ENCODE measurements around the gene THRAP3. TPM values are rescaled to one million over a fixed set of nuclear protein-coding genes. Genes with fewer than 3 reads are reported as not detected.

The THRAP3 gene
- total RNA-seq, 1 experiment from 2014 or later = 97.5 TPM

- H3K9me3 Mint-ChIP-seq (ENCODE audit: low read depth, unreplicated experiment) = no peaks in the 10 kb centered on the region
- no peak overlapping the region for H3K27ac Mint-ChIP-seq (ENCODE audit: unreplicated experiment)
- no peaks in the 10 kb centered on the region for H3K4me1 Mint-ChIP-seq (ENCODE audit: low read depth, unreplicated experiment)
- intact Hi-C loops (cut with micrococcal nuclease; ENCODE audit: unreplicated experiment) = no loop called here
- H3K27me3 Mint-ChIP-seq (ENCODE audit: unreplicated experiment) = no peaks in the 10 kb centered on the region
- peaks cover 17% of the 10 kb centered on the region for H3K36me3 Mint-ChIP-seq (ENCODE audit: insufficient read depth, unreplicated experiment)
- no peak for DNase-seq
- CTCF ChIA-PET = no interaction called here
- no peak overlapping the region for H3K4me3 Mint-ChIP-seq (ENCODE audit: low read depth, unreplicated experiment)
- no TSS peak for BruUV-seq (replicated peaks)
- no peak for TF ChIP-seq CTCF (IDR thresholded peaks at IDR 0.05; ENCODE audit: unreplicated experiment)
These were observed 55.0 kb downstream of the THRAP3 start for GRCh38 chr1:36279110-36279788.

DNA sequence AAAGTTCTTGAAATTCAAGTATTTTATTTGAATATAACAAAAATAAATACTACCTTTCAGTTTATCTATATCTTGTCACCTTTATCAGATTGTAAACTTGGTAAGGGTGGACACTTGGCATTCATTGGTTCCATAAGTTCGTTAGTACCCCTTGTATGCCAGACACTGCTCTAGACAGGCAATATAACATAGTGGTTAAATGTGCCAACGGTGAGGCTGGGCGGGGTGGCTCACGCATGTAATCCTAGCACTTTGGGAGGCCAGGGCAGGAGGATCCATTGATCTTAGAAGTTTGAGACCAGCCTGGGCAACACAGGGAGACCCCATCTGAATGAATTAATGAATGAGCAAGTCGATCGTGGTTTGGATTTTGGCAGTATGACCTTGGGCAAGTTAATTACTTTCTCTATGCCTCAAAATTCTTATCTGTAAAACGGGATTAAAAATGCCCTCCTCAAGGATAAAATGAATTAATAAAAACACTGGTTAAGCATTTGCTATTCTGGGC lies 55.6 kb downstream of the THRAP3 start:
- no peak overlapping the region for H3K27ac Mint-ChIP-seq (ENCODE audit: unreplicated experiment)
- H3K27me3 Mint-ChIP-seq (ENCODE audit: unreplicated experiment) = no peaks in the 10 kb centered on the region
- TF ChIP-seq CTCF (IDR thresholded peaks at IDR 0.05; ENCODE audit: unreplicated experiment) = no peak
- no peak for DNase-seq
- BruUV-seq (replicated peaks) = no TSS peak
- CTCF ChIA-PET = no interaction called here
- peaks cover 19% of the 10 kb centered on the region for H3K36me3 Mint-ChIP-seq (ENCODE audit: insufficient read depth, unreplicated experiment)
- H3K4me1 Mint-ChIP-seq (ENCODE audit: low read depth, unreplicated experiment) = no peaks in the 10 kb centered on the region
- H3K4me3 Mint-ChIP-seq (ENCODE audit: low read depth, unreplicated experiment) = no peak overlapping the region
- intact Hi-C loops (cut with micrococcal nuclease; ENCODE audit: unreplicated experiment) = loop anchor here (5.0 to 10.0 kb wide), 2 partner anchors 33 to 55 kb away; partner anchors contain the start of gene THRAP3
- H3K9me3 Mint-ChIP-seq (ENCODE audit: low read depth, unreplicated experiment) = no peaks in the 10 kb centered on the region

DNA sequence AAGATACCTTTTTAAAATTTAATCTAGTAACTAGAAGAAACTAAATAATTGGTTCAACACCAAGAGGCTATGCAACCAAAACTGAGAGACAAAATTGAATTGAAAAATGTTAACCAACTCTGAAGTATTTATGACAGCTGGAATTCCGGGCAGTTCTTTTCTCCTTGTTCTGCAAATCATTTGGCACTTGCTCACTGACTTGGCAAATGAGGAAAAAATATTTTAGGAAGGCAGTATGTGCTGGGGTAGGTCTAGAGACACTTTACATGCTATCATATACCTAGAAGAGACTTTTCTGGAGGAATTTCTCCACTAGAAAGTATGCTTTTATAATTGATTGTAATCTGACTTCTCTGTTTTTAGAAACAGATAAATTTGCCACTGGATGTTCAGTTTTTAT lies 59.8 kb downstream of the THRAP3 start:
- CTCF ChIA-PET = no interaction called here
- intact Hi-C loops (cut with micrococcal nuclease; ENCODE audit: unreplicated experiment) = loop anchor here (2.0 to 10.0 kb wide), 3 partner anchors 37 to 183 kb away; partner anchors contain the start of gene THRAP3
- no peaks in the 10 kb centered on the region for H3K27me3 Mint-ChIP-seq (ENCODE audit: unreplicated experiment)
- no peak overlapping the region for H3K4me3 Mint-ChIP-seq (ENCODE audit: low read depth, unreplicated experiment)
- BruUV-seq (replicated peaks) = no TSS peak
- no peak for DNase-seq
- peaks cover 45% of the 10 kb centered on the region for H3K36me3 Mint-ChIP-seq (ENCODE audit: insufficient read depth, unreplicated experiment)
- H3K9me3 Mint-ChIP-seq (ENCODE audit: low read depth, unreplicated experiment) = no peaks in the 10 kb centered on the region
- TF ChIP-seq CTCF (IDR thresholded peaks at IDR 0.05; ENCODE audit: unreplicated experiment) = no peak
- H3K27ac Mint-ChIP-seq (ENCODE audit: unreplicated experiment) = no peak overlapping the region
- H3K4me1 Mint-ChIP-seq (ENCODE audit: low read depth, unreplicated experiment) = no peaks in the 10 kb centered on the region

DNA sequence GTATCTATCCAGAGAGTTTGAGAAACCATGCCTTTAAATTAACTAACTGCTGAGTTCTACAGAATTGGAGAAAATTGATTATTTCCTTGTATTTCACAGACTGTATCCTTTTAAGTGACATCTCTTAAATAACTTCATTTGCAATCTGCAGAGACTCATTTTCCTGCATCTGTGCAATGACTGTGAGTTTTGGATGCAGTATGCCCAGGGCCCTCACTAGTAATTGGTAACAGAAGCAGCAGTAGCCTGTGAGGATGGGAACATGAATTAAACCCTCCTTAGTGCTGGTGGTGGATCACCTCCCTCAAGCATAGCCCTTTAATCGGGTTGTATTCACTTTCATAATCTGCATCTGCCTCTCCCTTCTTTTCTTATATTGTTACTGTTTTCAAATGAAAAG lies 60.3 kb downstream of the THRAP3 start:
- Mint-ChIP-seq H3K4me3 (ENCODE audit: low read depth, unreplicated experiment) (no peak overlapping the region), H3K9me3 (ENCODE audit: low read depth, unreplicated experiment) (no peaks in the 10 kb centered on the region), H3K4me1 (ENCODE audit: low read depth, unreplicated experiment) (no peaks in the 10 kb centered on the region), H3K36me3 (ENCODE audit: insufficient read depth, unreplicated experiment) (peaks cover 50% of the 10 kb centered on the region), H3K27me3 (ENCODE audit: unreplicated experiment) (no peaks in the 10 kb centered on the region), H3K27ac (ENCODE audit: unreplicated experiment) (no peak overlapping the region)
- DNase-seq = no peak
- intact Hi-C loops (cut with micrococcal nuclease; ENCODE audit: unreplicated experiment) = loop anchor here (2.0 to 10.0 kb wide), 3 partner anchors 37 to 184 kb away; partner anchors contain the start of gene THRAP3
- CTCF ChIA-PET = no interaction called here
- TF ChIP-seq CTCF (IDR thresholded peaks at IDR 0.05; ENCODE audit: unreplicated experiment) = no peak
- no TSS peak for BruUV-seq (replicated peaks)

Data from Calu3 (cell line).